ENCODE data around the gene RTL10. TPM values are rescaled to one million over a fixed set of nuclear protein-coding genes. Genes with fewer than 3 reads are reported as not detected.

Gene RTL10
- polyA plus RNA-seq, 1 of the 3 experiments (the other 2 are of a cell fraction), result 7.8 TPM

GRCh38 chr22:19872779-19873137 lies 18.1 kb upstream of the RTL10 start:
- no peak for DNase-seq
- Histone ChIP-seq H3K36me3 (replicated peaks in 1 of 2; ENCODE audit: control insufficient read depth in 1 of 2, insufficient read depth in 2 of 2, low read length in 1 of 2) (no peaks in the 10 kb centered on the region), H3K9me3 (no peaks in the 10 kb centered on the region), H3K9ac (no peak overlapping the region), H3F3A (replicated peaks; ENCODE audit: insufficient read depth) (no peaks in the 10 kb centered on the region), H3K4me3 (ENCODE audit: low read depth in 2 of 2, low read length in 1 of 2) (no peak overlapping the region), H3K27ac (ENCODE audit: low read depth in 2 of 2, low read length in 1 of 2) (no peak overlapping the region), H4K20me1 (ENCODE audit: insufficient read depth) (no peaks in the 10 kb centered on the region), H3K4me1 (ENCODE audit: control insufficient read depth in 1 of 2, insufficient read depth in 2 of 2, low read depth in 1 of 2, low read length in 1 of 2) (peaks cover 5 to 21% of the 10 kb centered on the region in 2 experiments; a peak in 2 of 4 replicates), H3K9me2 (no peaks in the 10 kb centered on the region), H3K4me2 (no peak overlapping the region), H3K79me2 (ENCODE audit: insufficient read depth) (no peaks in the 10 kb centered on the region), H2AFZ (ENCODE audit: low read depth) (no peak overlapping the region), H3K27me3 (ENCODE audit: insufficient read depth) (no peaks in the 10 kb centered on the region)
- no peak for TF ChIP-seq USF1 (IDR thresholded peaks at IDR 0.05; ENCODE audit: borderline replicate concordance, low read depth)
- no peak for TF ChIP-seq RCOR1 (IDR thresholded peaks at IDR 0.05; ENCODE audit: low read length)
- no peak for TF ChIP-seq ZBTB33 (IDR thresholded peaks at IDR 0.05; ENCODE audit: borderline replicate concordance, low read depth)
- TF ChIP-seq SMC3 (IDR thresholded peaks at IDR 0.05; ENCODE audit: low read depth, low read length), result no peak
- TF ChIP-seq TAF1 (IDR thresholded peaks at IDR 0.05; ENCODE audit: borderline replicate concordance, low read depth, low read length), result no peak
- no peak for TF ChIP-seq POLR2AphosphoS5 (IDR thresholded peaks at IDR 0.05; ENCODE audit: low read depth, low read length)
- no peak for TF ChIP-seq PBX3 (IDR thresholded peaks at IDR 0.05)
- no peak for TF ChIP-seq EZH2phosphoT487 (IDR thresholded peaks at IDR 0.05; ENCODE audit: borderline replicate concordance, low read depth)
- TF ChIP-seq TCF12 (IDR thresholded peaks at IDR 0.05), result no peak
- CTCF ChIA-PET, result interaction anchor here (1.0 to 1.4 kb wide), 3 partner anchors 30 to 142 kb away, joined by 3 to 5 read pairs (median 3); no protein-coding TSS in a partner anchor
- WGBS (ENCODE audit: low lambda C conversion rate), result no CpG with 5 or more reads among the region's 7 CpGs
- POLR2A ChIA-PET, result no interaction called here

- TF ChIP-seq CTCF (IDR thresholded peaks at IDR 0.05), result no peak
- TF ChIP-seq GATA2 (CRISPR knock-in tag; IDR thresholded peaks at IDR 0.05), result no peak
- no peak for TF ChIP-seq SMC3 (IDR thresholded peaks at IDR 0.05; ENCODE audit: low read depth, low read length)
- no peak for TF ChIP-seq RCOR1 (IDR thresholded peaks at IDR 0.05; ENCODE audit: low read length)
- TF ChIP-seq MXI1 (IDR thresholded peaks at IDR 0.05; ENCODE audit: low read depth, low read length), result no peak
- TF ChIP-seq FOXJ3 (CRISPR knock-in tag; IDR thresholded peaks at IDR 0.05), result no peak
- no peak for TF ChIP-seq REST (IDR thresholded peaks at IDR 0.05; ENCODE audit: low read depth, low read length)
- no peak for TF ChIP-seq RXRA (IDR thresholded peaks at IDR 0.05; ENCODE audit: borderline replicate concordance, low read depth)
- Histone ChIP-seq H3K4me2 (no peak overlapping the region), H3K9me3 (no peaks in the 10 kb centered on the region), H3K27ac (ENCODE audit: low read depth in 2 of 2, low read length in 1 of 2) (no peak overlapping the region), H3K4me3 (ENCODE audit: low read depth in 2 of 2, low read length in 1 of 2) (no peak overlapping the region), H3K27me3 (ENCODE audit: insufficient read depth) (no peaks in the 10 kb centered on the region), H4K20me1 (ENCODE audit: insufficient read depth) (no peaks in the 10 kb centered on the region), H2AFZ (ENCODE audit: low read depth) (no peak overlapping the region), H3K4me1 (ENCODE audit: control insufficient read depth in 1 of 2, insufficient read depth in 2 of 2, low read depth in 1 of 2, low read length in 1 of 2) (peaks cover 5 to 16% of the 10 kb centered on the region in 2 experiments; a peak in 2 of 4 replicates), H3K79me2 (ENCODE audit: insufficient read depth) (no peaks in the 10 kb centered on the region), H3K9me2 (no peaks in the 10 kb centered on the region), H3K9ac (no peak overlapping the region), H3F3A (replicated peaks; ENCODE audit: insufficient read depth) (no peaks in the 10 kb centered on the region), H3K36me3 (replicated peaks in 1 of 2; ENCODE audit: control insufficient read depth in 1 of 2, insufficient read depth in 2 of 2, low read length in 1 of 2) (no peaks in the 10 kb centered on the region)
- WGBS (ENCODE audit: low lambda C conversion rate), result 100% methylated on average over 1 of the region's 16 CpGs
- DNase-seq, result no peak
- ChIA-PET POLR2A (no interaction called here), CTCF (interaction anchor here (1.0 to 4.1 kb wide), 6 partner anchors 10 to 142 kb away, joined by 3 to 22 read pairs (median 3); no protein-coding TSS in a partner anchor)
These were observed 17.4 kb upstream of the RTL10 start for GRCh38 chr22:19871845-19872778.
